Measurements from ENCODE around the gene SPATS2.

DNA sequence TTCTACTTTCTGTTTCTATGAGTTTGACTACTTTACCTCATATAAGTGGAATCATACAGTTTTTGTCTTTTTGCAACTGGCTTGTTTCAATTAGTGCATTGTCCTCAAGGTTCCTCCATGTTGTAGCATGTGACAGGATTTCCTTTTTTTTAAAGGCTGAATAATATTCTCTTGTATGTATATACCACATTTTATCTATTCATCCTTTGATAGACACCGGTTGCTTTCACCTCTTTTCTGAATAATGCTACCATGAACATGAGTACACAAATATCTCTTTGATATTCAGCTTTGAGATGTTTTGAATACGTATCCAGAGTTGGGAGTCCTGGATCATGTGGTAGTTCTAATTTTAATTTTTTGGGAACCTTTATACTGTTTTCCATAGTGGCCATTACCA lies 65.4 kb downstream of the SPATS2 start:
- TF ChIP-seq, protein P1, sequence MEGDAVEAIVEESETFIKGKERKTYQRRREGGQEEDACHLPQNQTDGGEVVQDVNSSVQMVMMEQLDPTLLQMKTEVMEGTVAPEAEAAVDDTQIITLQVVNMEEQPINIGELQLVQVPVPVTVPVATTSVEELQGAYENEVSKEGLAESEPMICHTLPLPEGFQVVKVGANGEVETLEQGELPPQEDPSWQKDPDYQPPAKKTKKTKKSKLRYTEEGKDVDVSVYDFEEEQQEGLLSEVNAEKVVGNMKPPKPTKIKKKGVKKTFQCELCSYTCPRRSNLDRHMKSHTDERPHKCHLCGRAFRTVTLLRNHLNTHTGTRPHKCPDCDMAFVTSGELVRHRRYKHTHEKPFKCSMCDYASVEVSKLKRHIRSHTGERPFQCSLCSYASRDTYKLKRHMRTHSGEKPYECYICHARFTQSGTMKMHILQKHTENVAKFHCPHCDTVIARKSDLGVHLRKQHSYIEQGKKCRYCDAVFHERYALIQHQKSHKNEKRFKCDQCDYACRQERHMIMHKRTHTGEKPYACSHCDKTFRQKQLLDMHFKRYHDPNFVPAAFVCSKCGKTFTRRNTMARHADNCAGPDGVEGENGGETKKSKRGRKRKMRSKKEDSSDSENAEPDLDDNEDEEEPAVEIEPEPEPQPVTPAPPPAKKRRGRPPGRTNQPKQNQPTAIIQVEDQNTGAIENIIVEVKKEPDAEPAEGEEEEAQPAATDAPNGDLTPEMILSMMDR (IDR thresholded peaks at IDR 0.05) = no peak
- no peak for TF ChIP-seq EP300 (IDR thresholded peaks at IDR 0.05; ENCODE audit: low read depth)
- TF ChIP-seq POLR2A (IDR thresholded peaks at IDR 0.05) = no peak

Data from transverse colon (tissue), 3 donors.